Loucy (cell line): ENCODE data around the gene SLC9A9.

ENCODE experiments used
- H2AFZ ChIP-seq: fragments of 200-600 bp; sonication (generic); 2 replicates; pipeline ENCODE4 v1.6.0; 2016; ENCODE audit warnings: antibody characterized with exemption, mild to moderate bottlenecking, low read length, moderate library complexity
- H3F3A ChIP-seq: fragments of 200-600 bp; 2 replicates; pipeline ENCODE4 v1.6.0; 2016; ENCODE audit warnings: antibody characterized with exemption, low read depth, mild to moderate bottlenecking
- H3K27me3 ChIP-seq: fragments of 200-600 bp; sonication (generic); 2 replicates; pipeline ENCODE4 v1.6.1; 2014; ENCODE audit warnings: low read length, mild to moderate bottlenecking; ENCODE audit not compliant: insufficient read depth, poor library complexity, severe bottlenecking
- H3K36me3 ChIP-seq: fragments of 200-600 bp; sonication (generic); 2 replicates; pipeline ENCODE4 v1.6.1; 2016; ENCODE audit warnings: low read length; ENCODE audit not compliant: insufficient read depth
- H3K4me1 ChIP-seq: fragments of 200-600 bp; sonication (generic); 2 replicates; pipeline ENCODE4 v1.5.1; 2014; ENCODE audit warnings: low read length, mild to moderate bottlenecking; ENCODE audit not compliant: insufficient read depth, poor library complexity, severe bottlenecking
- H3K4me2 ChIP-seq: fragments of 200-600 bp; sonication (generic); 2 replicates; pipeline ENCODE4 v1.6.0; 2014; ENCODE audit warnings: antibody characterized with exemption, low read length, low read depth, mild to moderate bottlenecking; ENCODE audit not compliant: poor library complexity, severe bottlenecking
- H3K4me3 ChIP-seq: fragments of 200-600 bp; sonication (generic); 2 replicates; pipeline ENCODE4 v1.5.1; 2014; ENCODE audit warnings: low read length, mild to moderate bottlenecking, mixed read lengths; ENCODE audit not compliant: poor library complexity, severe bottlenecking
- H3K79me2 ChIP-seq: fragments of 200-600 bp; sonication (generic); 2 replicates; pipeline ENCODE4 v1.6.1; 2014; ENCODE audit warnings: low read length; ENCODE audit not compliant: insufficient read depth
- H3K9ac ChIP-seq: fragments of 200-600 bp; sonication (generic); 2 replicates; pipeline ENCODE4 v1.6.0; 2014; ENCODE audit warnings: mild to moderate bottlenecking, low read depth, low read length, moderate library complexity; ENCODE audit not compliant: poor library complexity, severe bottlenecking
- H3K9me2 ChIP-seq: fragments of 200-600 bp; sonication (generic); replicated peaks from 2 replicates; pipeline ENCODE4 v1.6.1; 2016; ENCODE audit warnings: low read depth, low read length, mixed read lengths
- H3K9me3 ChIP-seq: fragments of 200-600 bp; sonication (generic); 2 replicates; pipeline ENCODE4 v1.6.1; 2014; ENCODE audit warnings: mild to moderate bottlenecking, antibody characterized with exemption, low read length, low read depth; ENCODE audit not compliant: insufficient read depth
- H4K20me1 ChIP-seq: fragments of 200-600 bp; sonication (generic); 2 replicates; pipeline ENCODE4 v1.6.0; 2014; ENCODE audit warnings: antibody characterized with exemption, low read length, mild to moderate bottlenecking; ENCODE audit not compliant: insufficient read depth, poor library complexity, severe bottlenecking
- EZH2phosphoT487 ChIP-seq: fragments of 200-600 bp; IDR thresholded peaks from 2 replicates; pipeline ENCODE4 v1.6.1; 2018; ENCODE audit warnings: antibody characterized with exemption, mild to moderate bottlenecking, moderate library complexity, borderline replicate concordance
- TF ChIP-seq, protein P1 (sequence below): fragments of 200-600 bp; sonication (generic); conservative IDR thresholded peaks from 2 replicates; pipeline ENCODE4 v1.5.1; 2014; ENCODE audit warnings: mild to moderate bottlenecking, antibody characterized with exemption, low read length

SLC9A9 gene

DNA sequence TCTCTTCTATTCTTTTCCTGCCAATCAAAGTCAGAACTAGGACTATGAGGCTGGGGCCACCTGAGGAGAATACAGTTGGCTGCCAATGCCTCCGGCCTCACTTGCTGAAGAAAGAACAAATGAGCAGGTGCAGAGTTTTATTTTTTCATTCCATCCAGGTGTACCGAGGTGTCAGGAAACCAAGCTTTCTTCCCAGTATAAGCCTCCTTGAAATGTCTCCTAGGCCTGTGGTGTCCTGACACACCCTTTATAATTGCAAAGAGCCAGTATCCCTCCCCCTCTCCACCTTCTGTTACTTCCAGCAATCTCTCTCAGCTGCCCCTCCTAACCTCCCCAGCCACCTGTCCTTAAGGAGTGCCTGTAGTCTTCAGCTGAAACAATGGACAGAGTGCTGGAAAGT, 127.9 kb downstream of the SLC9A9 start:
- Histone ChIP-seq H3K9ac (no peak overlapping the region), H3K36me3 (no peaks in the 10 kb centered on the region), H3K4me2 (no peak overlapping the region), H2AFZ (no peak overlapping the region), H3K4me1 (no peaks in the 10 kb centered on the region), H3K27me3 (no peaks in the 10 kb centered on the region), H3K79me2 (no peaks in the 10 kb centered on the region), H3K9me2 (no peaks in the 10 kb centered on the region), H3F3A (no peaks in the 10 kb centered on the region), H3K9me3 (no peaks in the 10 kb centered on the region), H4K20me1 (no peaks in the 10 kb centered on the region), H3K4me3 (no peak overlapping the region)
- TF ChIP-seq, protein P1, sequence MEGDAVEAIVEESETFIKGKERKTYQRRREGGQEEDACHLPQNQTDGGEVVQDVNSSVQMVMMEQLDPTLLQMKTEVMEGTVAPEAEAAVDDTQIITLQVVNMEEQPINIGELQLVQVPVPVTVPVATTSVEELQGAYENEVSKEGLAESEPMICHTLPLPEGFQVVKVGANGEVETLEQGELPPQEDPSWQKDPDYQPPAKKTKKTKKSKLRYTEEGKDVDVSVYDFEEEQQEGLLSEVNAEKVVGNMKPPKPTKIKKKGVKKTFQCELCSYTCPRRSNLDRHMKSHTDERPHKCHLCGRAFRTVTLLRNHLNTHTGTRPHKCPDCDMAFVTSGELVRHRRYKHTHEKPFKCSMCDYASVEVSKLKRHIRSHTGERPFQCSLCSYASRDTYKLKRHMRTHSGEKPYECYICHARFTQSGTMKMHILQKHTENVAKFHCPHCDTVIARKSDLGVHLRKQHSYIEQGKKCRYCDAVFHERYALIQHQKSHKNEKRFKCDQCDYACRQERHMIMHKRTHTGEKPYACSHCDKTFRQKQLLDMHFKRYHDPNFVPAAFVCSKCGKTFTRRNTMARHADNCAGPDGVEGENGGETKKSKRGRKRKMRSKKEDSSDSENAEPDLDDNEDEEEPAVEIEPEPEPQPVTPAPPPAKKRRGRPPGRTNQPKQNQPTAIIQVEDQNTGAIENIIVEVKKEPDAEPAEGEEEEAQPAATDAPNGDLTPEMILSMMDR, result no peak
- no peak for TF ChIP-seq EZH2phosphoT487

DNA sequence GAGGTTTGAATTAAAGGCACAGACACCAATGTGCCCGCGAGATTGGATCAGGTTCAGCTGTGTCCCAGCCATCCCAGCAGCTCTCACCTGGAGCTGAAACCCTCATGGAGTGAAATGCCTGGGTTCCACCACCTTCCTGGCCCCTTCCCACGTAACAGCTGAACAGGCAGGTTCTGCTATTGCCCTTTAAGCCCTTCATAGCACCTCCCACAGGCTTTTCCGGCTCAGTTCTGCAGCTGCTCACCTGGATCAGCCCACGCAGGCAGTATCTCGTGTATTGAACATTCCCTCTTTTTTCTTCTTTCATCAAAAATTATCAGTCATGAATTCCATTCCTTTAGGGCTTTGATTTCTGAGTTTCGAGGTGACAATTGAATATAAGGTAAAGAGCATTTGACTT, 129.8 kb downstream of the SLC9A9 start:
- Histone ChIP-seq H3K4me2 (no peak overlapping the region), H3K4me3 (no peak overlapping the region)

DNA sequence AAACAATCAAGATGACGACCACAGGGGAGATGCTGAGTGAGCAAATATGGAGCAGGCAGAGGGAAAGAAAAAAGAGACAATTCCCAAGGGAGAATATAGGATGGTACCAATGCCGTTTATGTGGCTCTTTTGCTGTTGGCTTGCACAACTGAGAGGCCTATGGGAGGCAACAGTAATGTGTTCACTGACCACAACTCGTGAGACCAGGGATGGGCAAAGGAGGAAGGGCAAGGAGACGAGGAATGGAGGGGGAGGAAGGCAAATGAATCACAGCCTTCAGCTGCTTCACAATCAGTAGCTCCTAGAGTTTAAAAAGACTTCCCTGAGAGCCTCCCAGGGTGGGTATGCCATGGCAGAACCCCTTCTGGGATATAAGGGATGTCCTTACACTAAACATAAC, 131.5 kb downstream of the SLC9A9 start:
- Histone ChIP-seq H3K4me3 (no peak overlapping the region), H4K20me1 (no peaks in the 10 kb centered on the region), H3K4me2 (no peak overlapping the region)

More for the DNA sequence above, 129.8 kb downstream of the SLC9A9 start:
- no peak overlapping the region for H2AFZ ChIP-seq
- H4K20me1 ChIP-seq, result no peaks in the 10 kb centered on the region
- H3K27me3 ChIP-seq, result no peaks in the 10 kb centered on the region
- TF ChIP-seq, protein P1, result no peak
- TF ChIP-seq EZH2phosphoT487, result no peak
- no peaks in the 10 kb centered on the region for H3F3A ChIP-seq
- no peak overlapping the region for H3K9ac ChIP-seq
- no peaks in the 10 kb centered on the region for H3K9me2 ChIP-seq
- H3K79me2 ChIP-seq, result no peaks in the 10 kb centered on the region
- no peaks in the 10 kb centered on the region for H3K4me1 ChIP-seq
- no peaks in the 10 kb centered on the region for H3K36me3 ChIP-seq
- H3K9me3 ChIP-seq, result no peaks in the 10 kb centered on the region

More for the DNA sequence above, 131.5 kb downstream of the SLC9A9 start:
- TF ChIP-seq EZH2phosphoT487, result no peak
- TF ChIP-seq, protein P1, result no peak
- Histone ChIP-seq H3K9me2 (no peaks in the 10 kb centered on the region), H3K4me1 (no peaks in the 10 kb centered on the region), H3F3A (no peaks in the 10 kb centered on the region), H3K9me3 (no peaks in the 10 kb centered on the region), H3K79me2 (no peaks in the 10 kb centered on the region), H2AFZ (no peak overlapping the region), H3K36me3 (no peaks in the 10 kb centered on the region), H3K27me3 (no peaks in the 10 kb centered on the region), H3K9ac (no peak overlapping the region)
